PC-9 (cell line): ENCODE results near the gene PLA2G3. TPM values are rescaled to one million over a fixed set of nuclear protein-coding genes. Genes with fewer than 3 reads are reported as not detected.
"Not testable (repeated sequence)": the region's sequence is repeated elsewhere in the genome, so short reads cannot be mapped to it uniquely, and the experiment has no call there.

Source experiments
- BruUV-seq: library from RNA; stranded (reverse); fragments of 400-500 nt; replicated peaks from 2 replicates; lab custom pipeline; 2021; lab: Mats Ljungman, UMichigan
- CTCF ChIA-PET: fragments of 300-600 bp; sonication (Branson Sonifier 250); formaldehyde crosslinking; loops from one replicate; lab custom pipeline; 2022; ENCODE audit warnings: antibody characterized with exemption; lab: Charles Lee
- POLR2A ChIA-PET: fragments of 300-600 bp; sonication (Branson Sonifier 250); formaldehyde crosslinking; loops from one replicate; lab custom pipeline; 2022; ENCODE audit warnings: antibody characterized with exemption; ENCODE audit not compliant: unreplicated experiment; lab: Charles Lee
- DNase-seq, 2 experiments: peaks; one replicate each; pipeline versions ENCODE4 v3.0.0 to v3.0.0-alpha.2; 2015 to 2022; ENCODE audit warnings: mixed read lengths in 1 of 2
- H2AFZ ChIP-seq: fragments of 200-600 bp; sonication (generic); 2 replicates; pipeline ENCODE4 v1.8.1; 2017; ENCODE audit warnings: antibody characterized with exemption
- H3F3A ChIP-seq: fragments of 200-600 bp; sonication (generic); 2 replicates; pipeline ENCODE4 v1.8.1; 2017; ENCODE audit warnings: antibody characterized with exemption, mild to moderate bottlenecking, low read depth; ENCODE audit not compliant: insufficient read depth
- H3K27ac ChIP-seq: fragments of 200-600 bp; sonication (generic); 2 replicates; pipeline ENCODE4 v1.6.1; 2016; ENCODE audit warnings: mixed run types
- H3K27me3 ChIP-seq: fragments of 200-600 bp; sonication (generic); 2 replicates; pipeline ENCODE4 v1.6.1; 2016; ENCODE audit warnings: low read depth, mixed run types; ENCODE audit not compliant: insufficient read depth
- H3K36me3 ChIP-seq: fragments of 200-600 bp; sonication (generic); 2 replicates; pipeline ENCODE4 v1.6.1; 2016; ENCODE audit warnings: low read depth, mixed run types
- H3K4me1 ChIP-seq: fragments of 200-600 bp; sonication (generic); replicated peaks from 2 replicates; pipeline ENCODE4 v1.6.1; 2016; ENCODE audit warnings: mixed run types; ENCODE audit not compliant: insufficient read depth
- H3K4me2 ChIP-seq: fragments of 200-600 bp; sonication (generic); 2 replicates; pipeline ENCODE4 v1.6.1; 2017; ENCODE audit warnings: mixed run types
- H3K4me3 ChIP-seq: fragments of 200-600 bp; sonication (generic); 2 replicates; pipeline ENCODE4 v1.6.1; 2016; ENCODE audit warnings: mixed run types
- H3K79me2 ChIP-seq: fragments of 200-600 bp; sonication (generic); 2 replicates; pipeline ENCODE4 v1.6.1; 2017; ENCODE audit warnings: low read depth, mixed run types
- H3K9me2 ChIP-seq: fragments of 200-600 bp; sonication (generic); 2 replicates; pipeline ENCODE4 v1.8.1; 2017; ENCODE audit warnings: mild to moderate bottlenecking; ENCODE audit not compliant: insufficient read depth
- H3K9me3 ChIP-seq: fragments of 200-600 bp; sonication (generic); 2 replicates; pipeline ENCODE4 v1.8.1; 2016; ENCODE audit warnings: low read depth; ENCODE audit not compliant: insufficient read depth
- H4K20me1 ChIP-seq: fragments of 200-600 bp; sonication (generic); 2 replicates; pipeline ENCODE4 v1.8.1; 2017; ENCODE audit not compliant: insufficient read depth
- EZH2 ChIP-seq: fragments of 200-600 bp; sonication (generic); IDR thresholded peaks from 2 replicates; pipeline ENCODE4 v1.8.0; 2017; ENCODE audit warnings: antibody characterized with exemption, low read depth
- intact Hi-C: fragments of 100-400 bp; cut with micrococcal nuclease; formaldehyde crosslinking; loops from one replicate; pipeline ENCODE4 v1.10.0; 2022; ENCODE audit not compliant: unreplicated experiment
- total RNA-seq: library from RNA; stranded (reverse); gene quantifications from 2 replicates; pipeline ENCODE4 v1.2.3, GENCODE V29; 2021
- TF ChIP-seq, protein P1 (sequence below): fragments of 200-600 bp; sonication (generic); conservative IDR thresholded peaks from 2 replicates; pipeline ENCODE4 v1.6.1; 2017; ENCODE audit warnings: mixed run types, antibody characterized with exemption, mild to moderate bottlenecking, moderate library complexity

PLA2G3 gene
- total RNA-seq, 1 experiment from 2014 or later: not detected

DNA sequence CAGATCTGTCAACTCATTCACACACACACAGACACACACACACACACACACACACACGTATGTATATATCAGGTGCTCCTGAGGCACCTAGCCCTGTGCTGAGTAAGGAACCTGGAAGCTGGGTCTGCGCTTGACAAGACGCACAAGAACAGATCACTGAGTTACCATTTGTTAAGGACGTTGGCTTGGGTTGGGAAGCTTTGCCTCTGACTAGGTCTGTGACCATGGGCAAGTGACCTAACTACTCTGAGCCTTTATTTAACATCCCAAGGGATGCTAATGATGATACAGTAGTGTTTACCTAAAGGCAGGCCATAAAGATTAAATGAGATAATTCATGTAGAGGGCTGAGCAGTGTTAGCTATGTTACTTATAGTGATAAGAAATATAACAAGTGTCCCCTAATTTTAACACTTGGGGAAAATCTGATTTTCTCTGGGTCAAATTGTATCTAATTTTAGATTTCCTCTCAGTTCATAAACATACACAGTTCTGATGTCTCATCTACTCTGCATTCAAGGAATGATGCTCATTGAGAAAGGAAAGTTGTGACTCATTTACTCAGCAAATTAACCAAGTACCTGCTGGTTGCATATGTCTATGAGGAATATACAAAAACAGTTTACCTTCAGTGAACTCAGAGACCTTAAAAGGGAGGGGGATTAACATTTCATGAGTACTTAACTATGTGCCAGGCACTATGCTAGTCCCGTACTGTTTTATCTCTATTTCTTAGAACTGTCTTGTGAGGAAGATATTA, 33.3 kb upstream of the PLA2G3 start:
- Histone ChIP-seq H3K9me2 (no peaks in the 10 kb centered on the region), H3K27ac (peak overlapping the region; percentile 66), H3K9me3 (no peaks in the 10 kb centered on the region), H3K27me3 (no peaks in the 10 kb centered on the region), H3K4me3 (no peak overlapping the region), H3K4me1 (peaks cover 27% of the 10 kb centered on the region), H4K20me1 (peaks cover under 1% of the 10 kb centered on the region; the same call in 1 of the 2 replicates), H3K79me2 (peaks cover 61% of the 10 kb centered on the region), H3F3A (peaks cover 35% of the 10 kb centered on the region), H2AFZ (no peak overlapping the region), H3K36me3 (no peaks in the 10 kb centered on the region), H3K4me2 (peak overlapping the region; percentile 56)
- POLR2A ChIA-PET: no interaction called here
- no TSS peak for BruUV-seq
- intact Hi-C loops: loop anchor here (1.0 kb wide), 1 partner anchor 34 kb away; no protein-coding TSS in a partner anchor
- DNase-seq: peak in 1 of 2 experiments; percentile 87
- TF ChIP-seq, protein P1, sequence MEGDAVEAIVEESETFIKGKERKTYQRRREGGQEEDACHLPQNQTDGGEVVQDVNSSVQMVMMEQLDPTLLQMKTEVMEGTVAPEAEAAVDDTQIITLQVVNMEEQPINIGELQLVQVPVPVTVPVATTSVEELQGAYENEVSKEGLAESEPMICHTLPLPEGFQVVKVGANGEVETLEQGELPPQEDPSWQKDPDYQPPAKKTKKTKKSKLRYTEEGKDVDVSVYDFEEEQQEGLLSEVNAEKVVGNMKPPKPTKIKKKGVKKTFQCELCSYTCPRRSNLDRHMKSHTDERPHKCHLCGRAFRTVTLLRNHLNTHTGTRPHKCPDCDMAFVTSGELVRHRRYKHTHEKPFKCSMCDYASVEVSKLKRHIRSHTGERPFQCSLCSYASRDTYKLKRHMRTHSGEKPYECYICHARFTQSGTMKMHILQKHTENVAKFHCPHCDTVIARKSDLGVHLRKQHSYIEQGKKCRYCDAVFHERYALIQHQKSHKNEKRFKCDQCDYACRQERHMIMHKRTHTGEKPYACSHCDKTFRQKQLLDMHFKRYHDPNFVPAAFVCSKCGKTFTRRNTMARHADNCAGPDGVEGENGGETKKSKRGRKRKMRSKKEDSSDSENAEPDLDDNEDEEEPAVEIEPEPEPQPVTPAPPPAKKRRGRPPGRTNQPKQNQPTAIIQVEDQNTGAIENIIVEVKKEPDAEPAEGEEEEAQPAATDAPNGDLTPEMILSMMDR: no peak
- no peak for TF ChIP-seq EZH2
- CTCF ChIA-PET: no interaction called here

DNA sequence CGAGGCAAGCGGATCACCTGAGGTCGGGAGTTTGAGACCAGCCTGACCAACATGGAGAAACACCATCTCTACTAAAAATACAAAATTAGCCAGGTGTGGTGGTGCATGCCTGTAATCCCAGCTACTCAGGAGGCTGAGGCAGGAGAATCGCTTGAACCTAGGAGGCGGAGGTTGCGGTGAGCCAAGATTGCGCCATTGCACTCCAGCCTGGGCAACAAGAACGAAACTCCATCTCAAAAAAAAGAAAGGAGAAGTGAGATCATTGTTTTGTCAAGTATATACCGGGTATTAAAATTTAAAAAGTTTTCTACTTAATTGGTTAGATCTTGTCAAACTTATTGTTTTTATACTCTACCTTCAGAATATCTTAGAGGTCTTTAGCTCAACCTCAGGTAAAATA, 31.4 kb upstream of the PLA2G3 start:
- intact Hi-C loops, H2AFZ ChIP-seq, H3K4me3 ChIP-seq, H3K9me3 ChIP-seq, H3K9me2 ChIP-seq, CTCF ChIA-PET, H3K27me3 ChIP-seq, H4K20me1 ChIP-seq, BruUV-seq, POLR2A ChIA-PET, H3K4me2 ChIP-seq, DNase-seq, H3K36me3 ChIP-seq: not testable (repeated sequence)
- Histone ChIP-seq H3F3A (peaks cover 22% of the 10 kb centered on the region; the same call in 1 of the 2 replicates), H3K79me2 (peaks cover 56% of the 10 kb centered on the region), H3K27ac (peak overlapping the region; percentile 66; the same call in 1 of the 2 replicates), H3K4me1 (peaks cover 26% of the 10 kb centered on the region)

DNA sequence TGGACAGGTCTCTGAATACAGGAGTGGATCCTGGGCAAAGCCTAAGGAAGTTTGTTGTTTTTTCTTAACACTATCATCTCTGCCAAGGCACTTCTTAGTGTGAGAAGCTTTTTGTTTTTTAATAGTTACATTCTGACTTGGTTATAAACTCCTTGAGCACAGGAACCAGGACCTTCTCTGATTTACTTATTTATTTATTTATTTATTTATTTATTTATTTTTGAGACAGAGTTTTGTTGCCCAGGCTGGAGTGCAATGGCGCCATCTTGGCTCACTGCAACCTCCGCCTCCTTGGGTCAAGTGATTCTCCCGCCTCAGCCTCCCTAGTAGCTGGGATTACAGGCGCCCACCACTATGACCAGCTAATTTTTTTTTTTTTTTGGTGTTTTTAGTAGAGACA, 30.7 kb upstream of the PLA2G3 start:
- Histone ChIP-seq H3K36me3 (no peaks in the 10 kb centered on the region), H3K4me2 (no peak overlapping the region), H3K9me2 (no peaks in the 10 kb centered on the region), H2AFZ (no peak overlapping the region), H3K4me3 (no peak overlapping the region), H3K79me2 (peaks cover 55% of the 10 kb centered on the region), H3K27ac (no peak overlapping the region), H4K20me1 (no peaks in the 10 kb centered on the region), H3F3A (peaks cover 22% of the 10 kb centered on the region; the same call in 1 of the 2 replicates), H3K9me3 (no peaks in the 10 kb centered on the region), H3K27me3 (no peaks in the 10 kb centered on the region), H3K4me1 (peaks cover 26% of the 10 kb centered on the region)
- intact Hi-C loops: no loop called here
- ChIA-PET CTCF (no interaction called here), POLR2A (interaction anchor here (0.6 kb wide), 1 partner anchor 118 kb away, joined by 3 read pairs; no protein-coding TSS in a partner anchor)
- DNase-seq: no peak
- BruUV-seq: no TSS peak
- TF ChIP-seq, protein P1: no peak
